GM12892 (cell line): ENCODE data around the gene RGS7BP. TPM values are rescaled to one million over a fixed set of nuclear protein-coding genes. Genes with fewer than 3 reads are reported as not detected.
A peak's percentile ranks its signal among the peaks of the same experiment; 100 is the strongest.

Experiments used
- DNase-seq: peaks from one replicate; pipeline ENCODE4 v3.0.0; 2011; ENCODE audit not compliant: insufficient read length
- FAIRE-seq: peaks from 2 replicates; lab custom pipeline; 2011; peaks lifted over from hg19 to GRCh38; lab: Jason Lieb, UNC
- POLR2A ChIP-seq: IDR thresholded peaks from 2 replicates; pipeline ENCODE4 v1.6.1; 2011; ENCODE audit warnings: low read depth, low read length, control low read depth
- POLR2AphosphoS5 ChIP-seq: IDR thresholded peaks from 2 replicates; pipeline ENCODE4 v1.6.1; 2011; ENCODE audit warnings: low read depth, low read length, control low read depth
- TAF1 ChIP-seq: IDR thresholded peaks from 2 replicates; pipeline ENCODE4 v1.6.1; 2011; ENCODE audit warnings: low read depth, mild to moderate bottlenecking, control low read depth, low read length, borderline replicate concordance
- polyA plus RNA-seq: library from polyadenylated mRNA; unstranded; fragments of >200 nt; gene quantifications from one replicate; pipeline ENCODE4 v1.2.1, GENCODE V29; 2012; ENCODE audit warnings: missing spikeins, inconsistent platforms; ENCODE audit not compliant: missing spikeins

Gene RGS7BP
- polyA plus RNA-seq, result not detected

- no peak for DNase-seq
- no peak for TF ChIP-seq POLR2AphosphoS5
- TF ChIP-seq POLR2A, result no peak
- TF ChIP-seq TAF1, result no peak
- FAIRE-seq, result no peak
These were observed at the start of gene RGS7BP for GRCh38 chr5:64505769-64506566. RGS7BP (plus strand) TSS chr5:64506015; CDS start chr5:64506625, 610 bp downstream.

GRCh38 chr5:64457846-64458245 lies 48.0 kb upstream of the RGS7BP start:
- TF ChIP-seq POLR2A, result no peak
- DNase-seq (no peak), FAIRE-seq (no peak)

- no peak for FAIRE-seq
- TF ChIP-seq POLR2A (no peak), POLR2AphosphoS5 (no peak), TAF1 (no peak)
- no peak for DNase-seq
These were observed 46.9 kb upstream of the RGS7BP start for GRCh38 chr5:64458948-64459347.

GRCh38 chr5:64462391-64462790 lies 43.4 kb upstream of the RGS7BP start:
- TF ChIP-seq TAF1 (no peak), POLR2A (no peak), POLR2AphosphoS5 (no peak)
- DNase-seq (no peak), FAIRE-seq (no peak)

GRCh38 chr5:64486163-64486562 lies 19.7 kb upstream of the RGS7BP start:
- no peak for FAIRE-seq
- DNase-seq, result no peak
- TF ChIP-seq POLR2A (no peak), TAF1 (no peak), POLR2AphosphoS5 (no peak)

- TF ChIP-seq TAF1, result no peak
- TF ChIP-seq POLR2A, result no peak
- no peak for TF ChIP-seq POLR2AphosphoS5
- DNase-seq, result no peak
- FAIRE-seq, result no peak
These were observed 18.5 kb upstream of the RGS7BP start for GRCh38 chr5:64487283-64487682.

- no peak for TF ChIP-seq TAF1
- no peak for TF ChIP-seq POLR2AphosphoS5
- no peak for TF ChIP-seq POLR2A
- DNase-seq (no peak), FAIRE-seq (no peak)
These were observed 16.0 kb upstream of the RGS7BP start for GRCh38 chr5:64489857-64490256.

GRCh38 chr5:64497386-64497785 lies 8.4 kb upstream of the RGS7BP start:
- TF ChIP-seq POLR2A (no peak), TAF1 (no peak), POLR2AphosphoS5 (no peak)
- DNase-seq, result no peak
- no peak for FAIRE-seq

GRCh38 chr5:64502196-64502595 lies 3.6 kb upstream of the RGS7BP start:
- DNase-seq (no peak), FAIRE-seq (no peak)
- no peak for TF ChIP-seq TAF1
- no peak for TF ChIP-seq POLR2AphosphoS5
- no peak for TF ChIP-seq POLR2A

GRCh38 chr5:64506567-64507263 lies 900 bp downstream of the RGS7BP start:
- FAIRE-seq (no peak), DNase-seq (peak; percentile 4)
- TF ChIP-seq POLR2A, result no peak
- no peak for TF ChIP-seq POLR2AphosphoS5
- TF ChIP-seq TAF1, result no peak

GRCh38 chr5:64507264-64507605 lies 1.4 kb downstream of the RGS7BP start:
- TF ChIP-seq POLR2A (no peak), TAF1 (no peak), POLR2AphosphoS5 (no peak)
- DNase-seq (no peak), FAIRE-seq (no peak)

GRCh38 chr5:64509828-64510227 lies 4.0 kb downstream of the RGS7BP start:
- FAIRE-seq, result no peak

More at GRCh38 chr5:64509828-64510227, 4.0 kb downstream of the RGS7BP start:
- TF ChIP-seq POLR2A (no peak), POLR2AphosphoS5 (no peak), TAF1 (no peak)
- DNase-seq, result no peak
